Measurements from ENCODE around the gene EML2.
A peak's percentile ranks its signal among the peaks of the same experiment; 100 is the strongest.
"Not testable (repeated sequence)": the region's sequence is repeated elsewhere in the genome, so short reads cannot be mapped to it uniquely, and the experiment has no call there.

EML2 gene

DNA sequence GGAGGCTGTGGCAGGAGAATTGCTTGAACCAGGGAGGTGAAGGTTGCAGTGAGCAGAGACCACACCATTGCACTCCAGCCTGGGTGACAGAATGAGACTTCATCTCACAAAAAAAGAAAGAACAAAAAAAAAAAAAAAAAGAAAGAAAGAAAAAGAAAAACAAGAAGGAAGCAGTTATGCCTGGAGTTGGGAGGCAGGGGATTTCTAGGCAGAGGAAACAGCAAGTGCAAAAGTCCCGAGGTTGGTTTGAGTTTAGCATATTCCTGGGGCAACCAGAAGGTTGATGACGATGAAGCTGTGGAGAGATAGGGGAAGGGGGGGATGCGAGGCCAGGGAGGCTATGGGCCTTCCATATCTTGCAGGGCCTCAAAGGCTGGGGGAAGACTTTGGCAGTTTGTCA is 11.5 kb upstream of the EML2 start:
- DNase-seq = no peak

DNA sequence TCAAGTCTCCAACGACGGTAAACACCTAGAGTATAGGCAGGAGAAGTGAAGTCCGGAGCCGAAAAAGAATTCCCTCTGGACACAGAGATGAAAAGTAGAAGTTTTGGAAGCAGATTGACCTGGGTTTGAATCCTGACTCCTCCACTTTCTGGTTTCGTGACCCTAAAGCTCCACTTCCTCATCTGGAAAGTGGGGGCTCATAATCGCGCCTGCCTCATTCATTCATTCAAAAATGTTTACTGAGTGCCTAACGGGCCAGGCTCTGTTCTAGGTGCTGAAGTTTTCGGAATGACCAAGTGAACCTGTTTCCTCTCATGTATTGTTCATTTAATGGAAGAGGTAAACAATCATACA is 7.1 kb upstream of the EML2 start:
- no peak for DNase-seq

DNA sequence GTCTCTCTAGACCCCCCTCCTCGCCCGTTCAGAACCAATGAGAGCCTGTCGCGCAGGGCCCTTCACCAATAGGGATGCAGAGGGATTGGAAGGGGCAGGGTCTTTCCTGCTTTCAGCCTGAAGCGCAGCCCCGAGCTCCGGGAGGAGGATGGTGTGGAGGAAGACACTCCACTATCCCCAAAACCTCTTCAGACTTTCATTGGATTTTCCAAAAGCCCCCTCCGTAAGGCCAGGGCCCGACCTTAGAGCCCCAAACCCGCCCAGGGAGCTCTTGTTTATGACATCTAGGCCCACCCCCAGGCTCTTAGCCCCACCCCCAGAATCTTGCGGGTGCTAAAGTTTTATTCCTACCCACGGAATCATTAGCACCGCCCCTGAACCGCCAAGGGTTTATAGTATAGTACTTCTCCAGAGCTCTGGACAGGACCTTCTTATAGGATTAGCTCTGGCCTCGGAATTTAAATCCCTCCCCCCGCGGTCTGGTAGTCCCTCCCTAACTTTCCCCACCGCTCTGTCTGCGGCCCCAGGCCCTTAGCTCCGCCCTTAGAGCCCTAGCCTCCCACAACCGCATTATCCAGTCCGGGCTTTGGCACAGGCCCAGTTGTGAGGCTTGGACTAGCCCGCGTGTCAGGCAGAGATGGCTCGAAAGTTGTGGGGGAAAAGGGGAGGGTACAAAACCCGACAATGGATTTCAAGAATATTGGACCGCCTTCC is 6.6 kb upstream of the EML2 start:
- DNase-seq = no peak

DNA sequence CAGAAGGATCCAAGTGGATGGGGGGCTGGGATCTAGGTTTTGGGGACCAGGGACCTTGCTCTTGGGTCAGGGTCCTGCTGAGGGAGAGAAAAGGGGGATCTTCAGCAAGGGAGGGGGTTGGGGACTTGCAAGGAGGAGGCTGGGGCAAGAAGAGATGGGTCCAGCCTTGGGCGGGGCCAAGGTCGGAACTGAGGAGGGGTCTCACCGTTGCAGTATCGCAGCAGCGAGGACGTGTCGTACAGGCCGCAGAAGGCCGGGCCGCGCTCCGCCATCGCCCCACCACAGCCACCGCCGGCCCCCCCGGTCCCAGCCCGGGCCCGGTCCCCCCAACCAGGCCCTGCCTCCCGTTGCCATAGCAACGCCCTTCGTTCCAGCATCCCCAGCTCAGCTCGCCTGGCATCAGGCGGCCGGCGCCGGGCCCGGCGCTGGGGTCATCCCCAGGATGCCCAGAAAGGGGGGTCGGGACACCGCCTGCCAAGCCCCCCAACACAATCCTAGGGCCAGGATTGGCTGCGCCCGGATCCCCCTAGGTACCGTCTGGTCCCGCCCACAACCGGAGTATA is 6.0 kb upstream of the EML2 start:
- DNase-seq = peak; percentile 43

DNA sequence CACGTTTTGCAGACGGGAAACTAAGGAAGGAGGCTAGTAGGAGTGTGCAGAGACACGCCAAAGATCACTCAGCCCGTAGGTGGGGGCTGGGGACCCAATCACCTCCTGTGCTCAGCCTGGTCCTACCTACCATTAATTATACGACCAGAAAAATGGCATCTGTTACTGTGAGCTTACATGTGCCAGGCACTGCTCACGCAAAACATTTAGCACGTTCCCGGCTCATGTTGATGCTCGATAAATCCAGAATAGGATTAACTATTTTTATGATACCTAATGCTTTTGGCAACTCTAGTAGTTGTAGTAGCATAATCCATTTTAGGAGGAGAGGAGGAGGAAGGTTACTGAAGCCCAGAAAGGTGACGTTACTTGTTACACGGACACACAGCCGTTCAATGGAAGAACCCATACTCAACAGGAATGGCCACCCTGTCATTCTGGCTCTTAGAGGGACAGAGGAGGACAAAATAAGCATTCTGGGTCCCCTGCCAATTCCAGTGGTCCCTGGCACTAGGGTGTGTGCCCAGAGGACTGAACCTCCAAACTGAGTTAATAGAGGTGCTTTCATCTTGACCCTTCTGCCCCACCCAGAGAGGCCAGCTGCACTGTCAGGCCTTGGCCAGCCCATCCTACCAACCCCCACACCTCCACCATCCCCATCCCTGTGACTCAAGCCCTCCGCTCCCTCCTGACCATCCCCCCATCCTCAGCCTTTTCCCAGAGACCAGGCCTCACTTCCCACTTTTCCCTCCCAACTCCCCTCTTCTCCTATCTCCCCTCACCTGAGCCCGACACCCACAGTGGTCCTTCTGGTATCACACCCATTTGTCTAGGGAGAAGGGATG is 5.0 kb upstream of the EML2 start:
- DNase-seq = no peak

DNA sequence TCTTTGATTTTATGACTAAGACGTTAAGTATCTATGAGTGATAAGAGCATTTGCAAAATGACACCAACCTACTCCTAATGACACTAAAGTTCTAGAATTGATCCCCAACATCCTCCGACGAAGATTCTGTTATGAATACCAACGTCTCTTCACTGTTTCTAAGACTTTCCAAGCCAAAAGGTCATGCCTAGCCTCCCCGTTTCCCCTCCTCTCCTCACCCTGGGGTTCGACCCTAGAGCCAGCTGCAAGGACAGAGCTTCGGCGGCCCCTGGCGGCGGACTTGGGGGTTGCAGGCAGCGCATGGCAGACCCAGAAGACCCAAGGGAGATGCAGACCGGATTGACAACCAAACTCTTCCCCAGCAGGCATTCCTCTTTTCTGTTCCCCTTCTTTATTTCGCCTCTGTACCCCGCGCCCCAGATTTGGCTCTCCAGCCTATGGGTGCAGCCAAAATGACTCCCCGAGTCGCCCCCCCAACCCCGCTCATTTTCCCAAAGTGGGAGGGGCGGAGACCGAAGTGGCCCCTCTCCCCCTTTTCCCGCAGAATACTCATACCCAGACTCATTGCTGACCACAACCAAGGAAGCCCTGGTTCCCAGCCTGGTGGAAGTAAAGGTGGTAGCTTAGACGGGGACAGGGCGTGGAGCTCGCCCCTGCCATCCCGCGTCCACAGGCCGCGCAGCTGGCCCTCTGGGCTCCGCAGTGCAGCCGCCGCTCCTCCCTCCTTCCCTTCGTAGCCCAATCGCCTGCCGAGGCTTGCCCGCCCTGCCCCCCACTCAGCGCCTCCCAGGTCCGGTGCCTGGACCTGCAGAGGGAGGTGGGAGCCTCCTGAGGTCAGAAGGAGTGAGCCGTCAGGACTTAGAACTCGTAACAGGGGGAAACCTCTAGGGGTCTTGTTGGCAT is 4.1 kb upstream of the EML2 start:
- DNase-seq = peak; percentile 63

DNA sequence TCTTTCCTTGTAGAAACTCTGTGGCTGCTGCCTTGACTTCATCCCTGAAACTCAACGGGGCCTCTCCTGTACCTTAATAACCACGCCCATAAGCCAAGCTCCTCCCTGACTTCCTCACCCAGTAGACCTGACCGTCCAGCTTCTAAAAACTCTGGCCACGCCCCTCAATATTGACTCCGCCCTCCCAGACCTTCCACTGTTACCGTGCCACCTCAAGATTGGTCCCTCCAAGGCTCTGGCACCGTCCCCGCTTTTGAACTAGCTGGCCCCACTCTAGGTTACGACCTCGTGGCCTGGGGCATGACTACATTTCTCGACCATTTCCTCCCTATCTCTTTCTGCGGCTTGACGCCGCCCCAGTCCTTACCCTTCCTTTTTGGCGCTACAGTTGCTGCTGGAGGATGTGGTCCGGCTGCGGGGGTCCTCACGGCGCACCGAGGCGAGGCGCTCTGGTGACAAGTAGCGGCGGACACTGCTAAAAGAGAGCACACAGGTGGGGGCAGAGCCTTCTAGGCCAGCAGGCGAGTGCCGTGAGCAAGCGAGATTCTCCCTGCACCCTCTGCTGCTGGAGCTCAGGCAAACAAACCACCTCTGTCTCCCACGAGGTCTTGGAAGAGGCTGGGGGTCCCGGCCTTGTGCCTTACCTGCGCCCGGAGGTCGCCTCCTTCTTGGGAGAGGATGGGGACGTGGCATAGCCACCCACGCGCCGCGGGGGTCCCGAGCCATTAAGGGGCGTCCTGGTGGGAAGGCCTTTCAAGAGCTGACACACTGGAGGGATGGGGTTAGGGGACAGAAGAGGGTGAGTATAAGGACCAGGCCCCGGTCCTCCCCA is 2.3 kb upstream of the EML2 start:
- DNase-seq = peak; percentile 26

DNA sequence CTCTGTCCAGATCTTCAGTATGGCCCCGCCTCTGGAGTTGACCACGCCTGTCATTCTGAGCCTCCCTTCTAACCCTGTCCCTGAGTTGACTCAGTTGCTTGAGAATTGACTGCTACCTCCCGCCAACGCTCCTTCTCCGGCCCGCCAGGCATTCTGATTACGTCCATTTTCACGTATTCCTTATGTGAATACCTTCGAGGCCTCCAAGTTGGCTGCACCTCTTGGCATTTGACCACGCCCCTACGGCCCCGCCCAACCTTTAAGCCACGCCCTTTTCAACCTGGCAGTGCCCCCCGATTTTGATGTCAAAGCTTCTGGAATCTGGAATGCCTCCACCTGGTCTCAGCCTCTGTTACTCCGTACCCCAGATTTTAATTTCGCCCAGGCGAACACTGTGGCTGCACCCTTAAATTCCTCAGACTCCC is 1.7 kb upstream of the EML2 start:
- no peak for DNase-seq

DNA sequence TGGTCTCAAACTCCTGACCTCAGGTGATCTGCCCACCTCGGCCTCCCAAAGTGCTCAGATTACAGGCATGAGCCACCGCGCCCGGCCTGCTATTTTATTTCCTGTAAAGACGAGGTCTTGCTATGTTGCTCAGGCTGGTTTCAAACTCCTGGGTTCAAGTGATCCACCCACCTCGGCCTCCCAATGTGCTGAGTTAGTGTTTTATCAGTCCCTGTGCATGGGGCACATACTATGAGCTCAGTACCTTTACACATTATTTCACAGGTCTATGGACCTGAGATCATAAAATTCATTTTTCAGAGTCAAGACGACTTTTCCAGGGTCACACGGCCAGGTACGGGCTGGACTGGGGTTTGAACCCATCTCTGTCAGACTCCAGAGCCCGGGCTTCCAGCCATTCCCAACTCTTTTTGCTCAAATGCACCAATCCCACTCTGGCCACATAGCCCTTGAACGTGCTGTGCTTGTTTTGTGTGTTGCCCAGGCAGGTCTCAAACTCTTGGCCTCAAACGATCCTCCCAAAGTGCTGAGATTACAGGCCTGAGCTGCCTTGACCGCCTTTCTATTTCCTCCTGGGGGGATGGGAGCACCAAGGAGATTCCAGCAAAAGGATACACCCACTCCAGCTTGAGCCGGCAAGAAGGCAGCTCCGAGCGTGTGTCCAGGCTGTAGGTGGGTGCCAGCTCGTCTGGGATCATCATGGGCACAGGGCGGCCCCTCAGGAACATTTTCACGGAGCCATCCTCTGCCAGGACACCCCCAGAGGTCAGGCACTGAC is 1.1 kb downstream of the EML2 start:
- DNase-seq = no peak

DNA sequence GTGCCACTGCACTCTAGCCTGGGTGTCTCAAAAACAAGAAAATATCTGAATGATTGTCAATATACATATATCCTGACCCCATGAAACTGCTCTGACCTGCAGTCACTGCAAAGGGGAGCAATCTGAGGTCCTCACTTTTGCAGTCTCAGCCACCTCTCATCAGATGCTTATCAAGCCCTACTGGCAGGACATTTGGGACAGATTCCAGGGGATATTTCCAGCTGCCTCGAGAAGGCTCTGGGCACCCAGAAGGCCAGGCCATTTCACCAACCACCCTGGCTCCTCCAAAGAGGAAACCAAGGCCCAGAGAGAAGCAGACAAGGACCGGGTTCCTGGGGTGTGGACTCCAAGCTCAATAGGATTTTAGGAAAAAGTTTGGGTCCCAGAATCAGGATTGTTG is 2.3 kb downstream of the EML2 start:
- DNase-seq = no peak

DNA sequence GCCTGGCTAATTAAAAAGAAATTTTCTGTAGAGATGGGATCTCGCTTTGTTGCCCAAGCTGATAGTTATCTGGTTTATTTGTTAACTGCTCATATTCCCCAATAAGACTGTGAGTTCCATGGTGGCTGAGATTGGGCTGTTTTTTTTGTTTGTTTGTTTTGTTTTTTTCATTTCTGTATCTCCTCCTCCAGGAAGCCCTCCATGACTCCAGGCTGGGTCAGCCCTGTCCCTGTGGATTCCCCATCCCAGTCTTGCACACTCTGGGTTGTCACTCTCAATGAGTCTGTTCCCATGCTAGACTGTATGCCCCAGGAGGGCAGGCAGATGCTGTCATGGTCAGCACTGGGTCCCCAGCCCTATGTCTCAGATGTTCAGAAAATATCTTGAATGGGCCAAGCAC is 2.9 kb downstream of the EML2 start:
- DNase-seq = no peak

DNA sequence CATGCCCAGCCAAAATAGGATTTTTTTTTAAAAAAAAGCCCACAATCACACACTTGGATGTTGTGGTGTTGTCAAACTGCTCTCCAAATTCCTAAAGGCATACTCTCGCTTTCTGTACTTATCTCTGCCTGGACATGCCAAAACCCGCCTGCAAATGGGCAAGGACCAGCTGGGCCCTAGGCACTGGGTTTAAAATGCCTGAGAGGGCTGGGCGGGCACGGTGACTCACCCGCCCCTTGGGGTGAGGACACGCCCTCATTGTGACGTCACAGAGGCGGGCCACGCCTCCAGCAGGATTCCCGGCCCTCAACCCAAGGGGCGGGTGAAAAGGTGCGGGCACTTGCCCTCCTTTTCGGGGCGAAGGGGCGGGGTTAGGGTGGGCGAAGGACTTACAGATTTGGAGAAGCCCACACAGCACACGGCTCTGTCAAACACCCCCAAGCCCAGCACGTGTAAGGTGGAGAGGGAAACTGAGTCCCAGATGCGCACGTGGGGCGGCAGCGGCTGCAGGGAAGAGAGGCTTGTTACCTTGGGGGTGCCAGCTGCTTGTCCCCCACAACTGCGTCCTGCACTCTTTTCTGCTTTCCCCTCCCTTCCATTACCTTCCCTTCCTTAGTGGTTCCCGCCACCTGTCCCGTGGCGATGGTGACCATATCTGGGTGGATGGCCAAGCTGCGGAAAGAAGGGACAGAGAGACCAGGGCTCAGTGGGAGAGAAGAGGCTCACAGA is 6.6 kb downstream of the EML2 start:
- DNase-seq = no peak

DNA sequence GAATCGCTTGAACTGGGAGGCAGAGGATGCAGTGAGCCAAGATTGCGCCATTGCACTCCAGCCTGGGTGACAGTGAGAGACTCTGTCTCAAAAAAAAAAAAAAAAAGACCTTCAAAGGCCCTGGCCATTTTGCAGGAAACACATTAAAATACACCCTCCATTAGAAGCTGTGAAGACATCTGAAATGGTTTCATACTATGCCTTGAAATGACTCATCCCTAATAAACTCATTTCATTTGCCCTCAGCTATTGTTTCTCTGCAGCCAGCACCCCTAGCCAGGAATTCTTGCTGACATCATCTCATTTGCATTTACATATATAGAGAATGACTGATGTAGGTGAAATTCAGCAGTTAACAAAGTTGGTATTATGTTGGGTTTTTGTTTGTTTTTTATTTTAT is 8.7 kb downstream of the EML2 start:
- DNase-seq = no peak

DNA sequence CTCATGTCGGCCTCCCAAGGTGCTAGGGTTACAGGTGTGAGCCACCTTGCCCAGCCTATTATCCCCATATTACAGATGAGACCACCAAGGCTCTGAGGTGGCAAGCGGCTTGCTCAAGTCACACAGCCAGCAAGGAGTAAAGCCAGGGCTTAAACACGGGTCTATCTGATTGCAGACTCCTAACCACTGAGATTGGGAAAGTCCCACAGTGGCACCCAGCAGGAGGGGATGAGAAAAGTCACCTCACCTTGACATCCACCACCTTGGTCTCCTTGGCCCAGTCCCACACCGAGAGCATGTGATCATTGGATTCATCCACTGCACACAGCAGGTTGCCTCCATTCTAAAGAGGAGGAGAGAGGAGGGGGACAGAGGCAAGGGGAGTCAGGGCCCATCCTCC is 9.5 kb downstream of the EML2 start:
- DNase-seq = no peak

DNA sequence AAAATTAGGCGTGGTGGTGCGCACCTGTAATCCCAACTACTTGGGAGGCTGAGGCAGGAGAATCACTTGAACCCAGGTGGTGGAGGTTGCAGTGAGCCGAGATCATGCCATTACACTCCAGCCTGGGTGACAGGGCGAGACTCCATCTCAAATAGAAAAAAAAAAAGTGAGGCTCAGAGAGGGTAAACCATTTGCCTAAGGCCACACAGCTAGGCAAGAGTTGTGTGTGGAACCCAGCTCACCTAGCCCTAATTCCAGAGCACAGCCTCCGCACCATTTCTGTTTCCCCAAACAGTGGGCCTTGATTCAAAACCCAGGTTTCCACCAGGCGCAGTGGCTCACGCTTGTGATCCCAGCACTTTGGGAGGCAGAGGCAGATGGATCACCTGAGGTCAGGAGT is 11.0 kb downstream of the EML2 start:
- DNase-seq = not testable (repeated sequence)

DNA sequence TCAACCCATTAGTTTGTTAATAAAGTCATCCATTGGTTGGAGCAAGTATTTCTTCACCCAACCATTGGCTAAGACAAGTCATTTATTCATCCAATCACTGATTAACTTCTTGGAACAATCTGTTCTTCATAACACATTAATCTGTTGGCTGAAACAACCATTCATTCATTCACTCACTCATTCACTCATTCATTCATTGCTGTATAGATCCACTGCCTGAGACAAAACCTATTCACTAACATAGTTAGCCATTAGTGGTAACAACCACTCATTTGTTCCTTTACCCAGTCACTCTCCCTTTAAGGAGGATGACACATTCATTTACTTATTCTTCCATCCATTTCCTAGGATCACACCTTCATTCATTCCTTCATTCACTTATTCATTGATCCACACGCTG is 15.2 kb downstream of the EML2 start:
- DNase-seq = no peak

DNA sequence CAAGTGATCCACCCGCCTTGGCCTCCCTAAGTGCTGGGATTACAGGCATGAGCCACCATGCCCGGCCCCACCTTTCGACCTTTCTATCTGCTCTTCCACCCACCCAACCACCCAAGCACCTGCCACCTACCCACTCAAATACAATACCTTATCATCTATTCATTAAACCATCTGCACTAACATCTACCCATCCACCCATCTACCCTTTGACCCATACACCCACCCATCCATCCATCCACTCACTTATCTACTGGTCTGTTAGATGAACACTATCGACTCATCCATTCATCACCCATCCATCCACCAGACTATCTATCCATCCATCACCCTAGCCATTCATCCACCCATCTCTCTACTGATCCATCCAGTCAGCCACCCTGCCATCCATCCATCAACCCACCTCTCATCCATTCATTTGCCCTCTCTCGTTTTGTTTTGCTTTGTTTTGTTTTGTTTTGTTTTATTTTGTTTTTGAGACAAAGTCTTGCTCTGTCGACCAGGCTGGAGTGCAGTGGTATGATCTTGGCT is 17.2 kb downstream of the EML2 start:
- DNase-seq = no peak

DNA sequence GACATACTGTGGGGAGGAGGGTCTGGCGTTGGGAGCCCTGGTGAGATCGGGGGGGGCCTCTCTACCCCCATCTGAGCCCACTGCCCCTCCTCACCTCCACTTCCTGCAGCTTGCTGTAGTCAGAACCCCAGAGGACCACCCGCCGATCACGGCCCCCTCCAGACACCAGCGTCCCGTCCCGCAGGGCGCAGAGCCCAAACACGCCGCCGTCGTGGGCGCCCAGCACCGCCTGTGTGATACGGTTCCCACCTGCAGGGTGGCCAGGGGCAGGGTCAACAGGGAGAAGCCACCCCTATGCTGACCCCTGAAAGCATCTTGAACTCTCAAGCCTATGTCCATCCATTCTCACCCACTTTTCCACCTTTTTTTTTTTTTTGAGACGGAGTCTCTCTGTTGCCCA is 17.8 kb downstream of the EML2 start:
- DNase-seq = no peak

DNA sequence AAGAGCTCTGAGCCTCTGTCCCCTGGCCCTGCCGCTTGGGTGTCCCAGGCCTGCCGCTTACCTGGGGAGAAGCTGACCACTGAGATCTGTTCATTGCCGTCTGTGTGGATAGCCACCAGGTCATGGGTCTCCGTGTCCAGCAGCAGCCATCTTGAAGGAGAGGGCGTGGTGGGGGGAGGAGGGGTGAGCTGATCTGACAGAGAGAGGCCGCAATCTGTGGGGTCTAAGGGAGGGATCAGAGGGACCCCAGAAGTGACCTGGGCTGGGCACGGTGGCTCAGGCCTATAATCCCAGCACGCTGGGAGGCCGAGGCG is 22.5 kb downstream of the EML2 start:
- no peak for DNase-seq

All from activated gamma-delta T cell (primary cell).